GM19463 (cell line): ENCODE results near the gene WWP2.
"Not testable (repeated sequence)": the region's sequence is repeated elsewhere in the genome, so short reads cannot be mapped to it uniquely, and the experiment has no call there.

Source experiments
- ATAC-seq: cut with Tn5 transposase; IDR thresholded peaks from one replicate; pipeline ENCODE4 v1.9.1; 2021; ENCODE audit warnings: mild to moderate bottlenecking, moderate library complexity; ENCODE audit not compliant: unreplicated experiment

Gene WWP2

DNA sequence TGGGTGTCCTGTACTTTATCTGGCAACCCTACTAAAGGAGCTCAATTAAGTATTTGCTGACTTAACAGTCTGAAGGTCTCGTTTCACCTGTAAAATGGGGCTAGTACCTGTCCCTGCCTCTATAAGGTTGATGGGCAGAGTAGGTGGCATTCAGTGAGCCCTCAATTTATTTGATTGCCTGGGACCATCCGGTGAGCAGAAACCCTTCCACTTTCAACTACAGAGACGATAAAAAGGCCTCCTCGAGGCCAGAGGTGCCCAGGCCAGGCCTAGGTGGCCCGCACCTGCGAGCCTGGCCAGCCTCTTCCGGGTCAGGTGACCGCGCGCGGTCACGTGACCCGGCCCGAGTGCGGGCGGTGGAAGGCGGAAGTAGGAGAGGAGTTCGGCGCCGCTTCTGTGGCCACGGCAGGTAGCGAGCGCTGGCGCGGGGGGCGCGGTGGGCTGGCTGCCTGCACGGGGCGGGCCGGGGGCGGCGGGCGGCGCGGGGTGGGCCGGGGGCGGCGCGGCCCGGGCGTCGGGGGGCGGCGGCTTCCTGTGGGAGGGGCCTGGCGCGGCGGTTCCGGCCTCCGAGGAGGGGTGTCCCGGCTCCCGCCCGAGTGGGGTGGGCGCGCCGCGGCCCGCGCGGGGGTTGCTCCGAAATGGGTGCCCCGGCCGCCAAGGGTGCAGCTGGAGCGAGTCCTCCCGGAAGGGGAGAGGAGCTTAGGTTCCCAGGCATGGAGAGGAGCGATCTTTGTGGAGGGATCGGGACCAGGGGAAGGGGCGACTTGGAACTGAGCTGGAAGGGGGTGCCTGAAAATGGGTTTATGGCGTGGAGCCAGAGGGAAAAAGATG is at the start of gene WWP2:
Gene WWP2 (plus strand): TSS at position 350 of the 831 bp plus-strand sequence. CDS start 24,679 bp downstream, outside the sequence.
- ATAC-seq, result peak; percentile 84

DNA sequence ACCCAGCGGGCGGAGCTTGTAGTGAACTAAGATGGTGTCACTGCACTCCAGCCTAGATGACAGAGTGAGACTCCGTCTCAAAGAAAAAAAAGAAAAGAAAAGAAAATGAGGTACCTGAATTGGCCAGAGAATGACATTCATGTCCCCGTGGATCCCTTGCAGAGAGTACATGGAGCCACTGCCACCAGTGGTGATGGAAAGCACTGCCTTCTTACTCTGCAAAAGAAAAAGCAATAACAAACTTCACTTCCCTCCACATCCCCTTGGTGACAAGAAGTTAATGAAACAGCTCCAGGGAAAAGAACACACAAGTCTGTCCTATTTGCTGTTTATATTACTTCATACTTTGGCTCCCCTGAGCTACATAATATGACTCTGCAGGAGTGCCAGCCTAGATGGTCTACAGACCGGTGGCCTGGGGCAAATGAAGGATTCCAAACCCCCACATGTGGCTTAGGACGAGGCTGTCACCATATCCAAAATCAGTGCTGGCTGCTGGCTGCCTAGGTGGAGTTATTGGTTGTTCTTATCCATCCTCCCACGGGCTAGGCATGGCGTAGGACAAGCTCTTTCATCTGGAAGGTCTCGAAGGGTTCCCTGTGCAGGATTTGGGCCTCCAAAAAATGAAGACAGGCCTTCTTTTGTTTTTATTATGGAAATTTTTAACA is 49.1 kb upstream of the WWP2 start:
- no peak for ATAC-seq

DNA sequence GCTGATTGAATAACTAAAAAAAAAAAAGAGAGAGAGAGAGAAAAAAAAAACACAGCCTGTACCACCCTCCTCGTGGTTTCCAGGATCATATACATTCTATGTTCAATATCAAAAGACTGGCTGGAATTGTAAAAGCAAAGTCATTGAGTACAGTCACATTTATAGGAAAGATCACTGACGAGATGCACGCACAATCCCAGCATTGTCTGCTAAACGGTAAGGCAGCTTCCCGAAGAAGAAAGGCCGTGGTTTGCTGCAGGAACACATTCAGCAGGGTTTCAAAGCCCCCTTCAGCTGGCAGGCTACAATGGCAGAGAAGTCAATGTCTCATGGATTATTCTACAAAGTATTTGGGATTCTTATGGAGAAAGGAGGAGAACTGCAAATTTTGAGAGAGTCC is 45.1 kb upstream of the WWP2 start:
- no peak for ATAC-seq

DNA sequence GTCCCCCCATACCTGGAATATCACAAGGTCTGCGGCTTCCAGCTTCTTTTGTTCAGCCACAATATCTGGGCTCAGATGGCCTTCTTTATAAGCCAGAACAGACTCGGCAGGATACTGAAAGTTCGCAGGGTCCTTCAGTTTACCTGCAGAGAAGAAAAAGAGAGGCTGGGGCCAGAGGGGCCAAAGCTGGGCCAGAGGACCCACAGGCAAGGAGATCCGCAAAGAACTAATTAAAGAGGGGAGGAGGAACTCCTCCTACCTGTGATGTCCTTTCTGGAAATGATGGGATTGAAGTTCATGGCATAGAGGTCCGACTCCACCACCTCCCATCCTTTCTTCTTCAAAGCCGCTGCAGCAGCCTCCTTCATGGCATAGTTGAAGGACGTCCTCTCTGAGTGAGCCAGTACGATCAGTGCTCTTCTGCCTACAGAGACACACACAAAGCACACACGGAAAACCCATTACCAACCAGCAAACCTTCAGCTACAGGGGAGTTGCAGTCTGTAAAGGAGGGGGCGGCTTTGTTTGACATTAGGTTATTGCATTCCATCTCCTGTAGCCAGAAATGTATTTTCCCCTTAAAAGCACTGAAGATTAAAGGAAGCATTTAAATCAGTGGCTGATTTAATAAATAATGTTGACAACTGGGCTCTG is 43.9 kb upstream of the WWP2 start:
- no peak for ATAC-seq

DNA sequence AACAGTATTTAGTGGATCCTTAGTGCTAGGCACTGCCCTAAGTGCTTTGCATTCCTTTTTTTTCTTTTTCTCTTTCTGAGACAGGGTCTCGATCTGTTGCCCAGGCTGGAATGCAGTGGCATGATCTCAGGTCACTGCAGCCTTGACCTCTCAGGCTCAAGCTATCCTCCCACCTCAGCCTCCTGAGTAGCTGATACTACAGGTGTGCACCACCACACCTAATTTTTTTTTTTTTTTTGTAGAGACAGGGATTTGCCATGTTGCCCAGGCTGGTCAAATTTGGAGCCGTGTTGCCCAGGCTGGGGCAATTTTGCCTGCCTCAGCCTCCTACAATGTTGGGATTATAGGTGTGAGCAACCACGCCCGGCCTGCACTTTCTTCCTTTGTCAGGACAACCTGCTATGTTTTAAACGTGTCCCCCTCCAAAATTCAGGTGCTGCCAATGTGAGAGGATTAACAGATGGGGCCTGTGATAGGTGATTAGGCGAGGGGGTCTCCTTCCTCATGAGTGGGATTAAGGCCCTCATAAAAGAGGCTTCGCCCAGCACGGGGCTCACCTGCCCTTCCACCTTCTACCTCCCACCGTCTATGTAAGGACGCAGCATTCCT is 41.2 kb upstream of the WWP2 start:
- ATAC-seq, result no peak

DNA sequence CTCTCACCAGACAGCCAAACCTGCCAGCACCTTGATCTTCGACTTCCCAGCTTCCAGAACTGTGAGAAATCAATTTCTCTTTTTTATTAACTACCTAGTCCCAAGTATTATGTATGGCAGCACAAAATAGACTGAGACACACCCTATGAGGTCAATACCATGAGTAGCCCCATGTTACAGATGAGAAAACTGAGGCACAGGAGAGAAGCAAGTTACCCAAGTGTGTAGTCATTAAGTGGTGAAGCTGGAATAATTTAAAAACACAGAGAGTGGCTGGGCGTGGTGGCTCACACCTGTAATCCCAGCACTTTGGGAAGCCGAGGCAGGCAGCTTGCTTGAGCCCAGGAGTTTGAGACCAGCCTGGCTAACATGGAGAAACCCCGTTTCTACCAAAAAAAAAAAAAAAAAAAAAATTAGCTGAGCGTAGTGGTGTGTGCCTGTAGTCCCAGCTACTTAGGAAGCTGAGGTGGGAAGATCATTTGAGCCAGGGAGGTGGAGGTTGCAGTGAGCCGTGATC is 40.6 kb upstream of the WWP2 start:
- no peak for ATAC-seq

DNA sequence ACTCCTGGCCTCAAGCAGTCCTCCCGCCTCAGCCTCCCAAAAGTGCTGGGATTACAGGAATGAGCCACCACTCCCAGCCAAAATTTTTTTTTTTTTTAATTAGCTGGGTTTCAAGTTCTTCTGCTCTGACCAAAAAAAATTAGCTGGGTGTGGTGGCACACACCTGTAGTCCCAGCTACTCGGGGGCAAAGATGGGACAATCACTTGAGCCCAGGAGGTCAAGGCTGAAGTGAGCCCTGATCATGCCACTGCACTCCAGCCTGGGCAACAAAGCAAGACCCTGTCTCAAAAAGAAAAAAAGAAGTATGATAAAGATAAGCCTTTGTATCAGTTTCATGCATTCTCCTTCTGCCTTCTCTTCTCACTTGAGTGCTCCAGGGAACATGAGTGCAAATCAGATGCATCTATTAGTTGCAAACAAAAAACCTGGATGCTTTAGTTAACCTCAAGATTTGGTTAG is 37.7 kb upstream of the WWP2 start:
- ATAC-seq, result no peak

DNA sequence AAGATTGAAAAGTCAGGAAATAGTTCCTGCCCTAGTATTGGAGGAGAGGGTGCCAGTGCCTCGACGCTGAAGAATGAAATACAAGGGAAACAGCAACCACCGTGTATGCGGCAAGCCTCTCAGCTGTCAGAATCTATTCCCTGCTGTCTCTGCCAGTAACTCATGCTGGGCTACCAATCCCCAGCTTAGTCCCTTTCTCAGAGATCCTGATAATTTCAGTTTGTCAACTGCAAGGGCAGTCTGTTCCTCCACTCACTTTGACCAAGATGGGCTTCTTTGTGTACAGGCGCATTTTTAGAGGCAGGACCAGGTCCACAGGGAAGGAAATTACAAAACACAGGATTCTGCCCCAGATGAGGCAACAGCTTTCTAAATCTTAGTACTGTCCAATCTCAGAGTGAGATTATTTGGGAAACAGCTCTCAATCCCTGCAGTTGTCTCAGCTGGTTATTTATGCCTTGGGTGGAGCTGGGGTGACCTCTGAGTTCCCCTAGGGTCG is 37.1 kb upstream of the WWP2 start:
- no peak for ATAC-seq

DNA sequence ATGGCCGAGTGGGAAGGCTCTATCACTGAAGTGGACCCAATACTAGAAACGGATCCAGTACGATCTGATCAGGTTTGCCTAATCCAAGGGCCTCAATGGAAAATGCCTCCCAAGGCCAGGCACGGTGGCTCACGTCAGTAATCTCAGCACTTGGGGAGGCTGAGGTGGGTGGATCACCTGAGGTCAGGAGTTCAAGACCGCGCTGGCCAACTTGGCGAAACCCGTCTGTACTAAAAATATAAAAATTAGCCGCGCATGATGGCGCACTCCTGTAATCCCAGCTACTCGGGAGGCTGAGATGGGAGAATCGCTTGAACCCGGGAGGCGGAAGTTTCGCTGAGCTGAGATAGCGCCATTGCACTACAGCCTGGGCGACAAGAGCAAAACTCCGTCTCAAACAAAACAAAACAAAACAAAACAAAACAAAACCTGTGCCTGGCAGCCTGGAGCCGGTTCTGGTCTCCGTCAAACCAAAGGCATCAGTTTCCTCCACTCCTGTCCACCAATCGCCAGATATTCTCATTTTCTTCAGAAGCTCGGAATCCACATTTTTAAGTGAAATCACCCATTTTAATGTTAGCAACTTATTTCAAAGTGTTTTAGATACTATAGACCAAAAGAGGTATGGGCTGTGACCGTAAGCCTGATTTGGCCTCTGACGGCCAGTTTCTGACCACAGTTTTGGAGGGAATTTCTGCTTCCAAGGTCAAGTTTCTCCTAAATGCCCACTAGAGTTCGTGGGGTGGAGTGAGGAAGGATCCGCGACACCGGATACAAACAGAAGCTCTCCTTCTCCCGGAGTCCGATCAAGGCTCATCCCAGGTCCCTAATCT is 36.4 kb upstream of the WWP2 start:
- no peak for ATAC-seq

DNA sequence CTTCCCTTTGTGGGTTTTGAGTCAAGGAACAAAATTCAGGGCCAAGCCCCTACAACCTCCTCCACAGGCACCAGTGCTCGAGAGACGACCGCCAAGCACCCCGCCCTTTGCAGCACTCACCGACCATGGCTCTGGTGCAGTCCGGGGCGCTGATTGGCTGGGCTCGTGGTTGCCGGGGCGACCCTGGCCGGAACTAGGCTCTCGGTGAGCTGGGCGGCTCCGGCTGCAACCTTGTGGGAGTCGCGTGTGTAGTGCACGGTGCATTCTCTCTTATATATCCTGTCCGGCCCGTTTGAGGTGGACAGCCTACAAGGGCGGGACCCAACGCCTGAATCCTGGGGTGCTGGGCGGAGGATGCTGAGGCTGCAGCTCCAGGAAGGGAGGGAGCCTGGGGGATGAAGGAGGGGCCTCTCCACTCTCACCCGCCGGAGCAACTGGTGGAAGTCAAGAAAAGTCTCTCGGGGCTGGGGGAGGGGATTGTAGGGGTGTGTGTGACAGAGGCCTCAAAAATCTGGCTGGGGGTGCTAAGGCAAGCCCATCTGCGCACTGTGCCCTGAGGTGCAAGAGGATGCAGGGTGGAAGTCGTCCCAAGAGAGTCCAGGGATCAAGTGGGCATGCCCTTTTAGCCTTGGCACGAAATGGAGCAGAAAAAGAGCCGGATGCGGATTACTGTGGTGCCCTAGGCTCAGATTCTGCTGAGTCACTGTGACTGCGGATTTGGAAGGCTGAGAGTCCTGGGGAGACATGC is 35.6 kb upstream of the WWP2 start, which contains the start of gene NQO1:
Gene NQO1 (minus strand): TSS at position 248 of the 748 bp plus-strand sequence. CDS start 121 bp downstream, at position 127.
- ATAC-seq, result peak; percentile 99

DNA sequence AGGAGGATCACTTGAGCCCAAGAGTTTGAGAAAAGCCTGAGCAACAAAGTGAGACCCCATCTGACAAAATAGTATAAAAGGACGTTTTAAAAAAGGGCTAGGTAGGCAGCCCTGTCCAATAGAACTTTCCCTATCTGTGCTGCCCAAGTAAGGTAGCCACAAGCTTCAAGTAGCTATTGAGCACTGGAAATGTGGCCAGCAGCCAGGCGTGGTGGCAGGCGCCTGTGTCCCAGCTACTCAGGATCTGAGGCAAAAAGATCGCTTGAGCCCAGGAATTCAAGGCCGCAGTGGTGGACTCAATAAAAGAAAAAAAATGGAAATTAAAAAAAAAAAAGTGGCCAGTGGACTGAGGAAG is 34.2 kb upstream of the WWP2 start:
- ATAC-seq, result no peak

DNA sequence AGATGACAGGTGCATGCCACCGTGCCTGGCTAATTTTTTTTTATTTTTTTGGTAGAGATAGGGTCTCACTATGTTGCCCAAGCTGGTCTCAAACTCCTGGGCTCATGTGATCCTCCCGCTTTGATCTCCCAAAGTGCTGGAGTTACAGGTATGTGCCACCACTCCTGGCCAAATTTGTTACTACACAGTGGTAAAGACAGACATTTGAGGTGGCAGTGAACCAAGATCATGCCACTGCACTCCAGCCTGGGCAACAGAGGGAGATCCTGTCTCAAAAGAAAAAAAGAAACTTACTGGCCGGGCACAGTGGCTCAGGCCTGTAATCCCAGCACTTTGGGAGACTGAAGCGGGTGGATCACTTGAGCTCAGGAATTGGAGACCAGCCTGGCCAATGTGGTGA is 33.1 kb upstream of the WWP2 start:
- ATAC-seq, result not testable (repeated sequence)

DNA sequence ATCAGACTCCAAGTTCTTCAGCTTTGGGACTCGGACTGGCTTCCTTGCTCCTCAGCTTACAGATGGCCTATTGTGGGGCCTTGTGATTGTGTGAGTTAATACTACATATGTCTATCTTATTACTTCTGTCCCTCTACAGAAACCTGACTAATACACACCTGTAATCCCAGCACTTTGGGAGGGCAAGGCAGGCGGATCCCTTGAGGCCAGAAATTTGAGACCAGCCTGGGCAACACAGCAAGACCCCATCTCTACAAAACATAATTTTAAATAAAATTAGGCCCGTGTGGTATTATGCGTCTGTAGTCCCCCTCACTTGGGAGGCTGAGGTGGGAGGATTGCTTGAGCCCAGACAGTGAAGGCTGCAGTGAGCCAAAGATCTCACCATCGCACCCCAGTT is 30.9 kb upstream of the WWP2 start:
- ATAC-seq, result not testable (repeated sequence)

DNA sequence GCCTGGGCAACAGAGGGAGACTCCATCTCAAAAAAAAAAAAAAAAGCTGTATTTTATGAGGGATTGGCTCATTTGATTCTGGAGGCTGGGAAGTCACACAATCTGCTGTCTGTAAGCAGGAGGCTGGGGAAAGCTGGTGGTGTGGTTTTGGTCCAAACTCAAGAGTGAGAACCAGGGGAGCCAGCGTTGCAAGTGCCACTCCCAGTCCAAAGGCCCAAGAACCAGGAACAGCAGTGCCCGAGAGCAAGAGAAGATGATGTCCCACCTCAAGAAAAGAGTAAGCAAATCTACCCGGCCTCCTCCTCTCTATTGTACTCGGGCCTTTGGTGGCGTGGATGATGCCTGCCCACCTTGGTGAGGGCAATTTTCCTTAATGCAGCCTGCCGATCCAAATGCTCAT is 30.0 kb upstream of the WWP2 start:
- ATAC-seq, result no peak

DNA sequence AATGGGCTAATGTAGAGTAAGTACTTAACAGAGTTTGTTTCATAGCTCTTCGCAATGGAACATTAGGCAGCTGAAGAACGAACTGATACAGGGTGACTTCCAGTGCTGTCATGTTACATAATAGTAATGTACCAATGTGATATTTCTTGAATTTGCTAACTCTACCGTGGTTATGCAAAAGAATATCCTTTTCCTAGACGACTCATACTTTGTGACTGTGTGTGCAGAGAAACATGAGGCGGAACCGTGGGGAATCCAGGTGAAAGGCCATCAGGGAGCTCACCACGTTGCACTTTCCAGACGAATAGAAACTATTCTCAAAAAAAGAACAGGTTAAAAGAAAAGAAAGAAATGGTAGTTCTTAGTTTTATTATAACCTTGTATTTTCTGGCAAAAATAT is 20.6 kb upstream of the WWP2 start:
- ATAC-seq, result no peak

DNA sequence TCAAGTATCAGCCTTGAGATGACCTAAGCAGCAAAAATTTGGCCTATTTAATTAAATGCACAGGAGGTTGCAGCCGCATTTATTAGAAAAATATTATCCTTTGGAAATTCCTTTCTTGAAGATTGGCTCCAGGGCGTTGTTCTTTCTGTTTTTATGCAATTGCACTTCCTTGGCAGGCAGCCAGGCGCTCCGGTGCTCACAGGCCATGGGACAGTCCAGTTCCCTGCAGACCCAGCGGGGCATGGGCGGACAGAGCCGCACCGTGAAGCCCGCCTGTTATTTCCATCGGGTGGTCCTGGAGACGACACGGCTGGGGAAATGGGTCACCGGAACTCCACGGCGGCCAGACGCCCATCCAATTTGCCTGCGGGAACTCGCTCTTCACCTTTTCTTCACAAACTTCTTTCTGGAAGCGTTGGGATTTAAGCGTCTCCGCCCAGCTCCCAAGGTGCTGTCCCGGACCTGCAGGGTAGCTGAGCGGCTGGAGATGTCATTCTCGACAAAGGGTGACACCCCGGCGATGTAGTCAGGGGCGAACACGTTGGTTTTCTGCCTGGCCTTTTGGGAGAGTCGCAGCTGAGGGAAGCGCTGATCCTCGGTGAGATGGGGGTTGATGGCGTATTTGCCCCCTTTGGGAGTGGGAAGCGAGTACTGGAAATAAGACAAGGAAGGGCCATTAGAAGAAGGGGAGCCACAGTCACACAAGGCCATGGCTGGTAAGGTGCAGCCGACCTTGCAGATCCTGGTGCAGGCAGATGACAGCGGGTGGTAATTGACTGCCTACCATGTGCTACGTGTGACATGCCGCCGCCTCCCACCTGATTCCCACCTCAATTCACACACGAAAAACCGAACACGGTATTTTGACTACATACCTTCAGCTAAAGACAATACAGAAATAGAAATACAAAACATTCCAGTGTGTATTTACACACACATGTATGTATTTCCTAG is 19.9 kb upstream of the WWP2 start:
- ATAC-seq, result no peak

DNA sequence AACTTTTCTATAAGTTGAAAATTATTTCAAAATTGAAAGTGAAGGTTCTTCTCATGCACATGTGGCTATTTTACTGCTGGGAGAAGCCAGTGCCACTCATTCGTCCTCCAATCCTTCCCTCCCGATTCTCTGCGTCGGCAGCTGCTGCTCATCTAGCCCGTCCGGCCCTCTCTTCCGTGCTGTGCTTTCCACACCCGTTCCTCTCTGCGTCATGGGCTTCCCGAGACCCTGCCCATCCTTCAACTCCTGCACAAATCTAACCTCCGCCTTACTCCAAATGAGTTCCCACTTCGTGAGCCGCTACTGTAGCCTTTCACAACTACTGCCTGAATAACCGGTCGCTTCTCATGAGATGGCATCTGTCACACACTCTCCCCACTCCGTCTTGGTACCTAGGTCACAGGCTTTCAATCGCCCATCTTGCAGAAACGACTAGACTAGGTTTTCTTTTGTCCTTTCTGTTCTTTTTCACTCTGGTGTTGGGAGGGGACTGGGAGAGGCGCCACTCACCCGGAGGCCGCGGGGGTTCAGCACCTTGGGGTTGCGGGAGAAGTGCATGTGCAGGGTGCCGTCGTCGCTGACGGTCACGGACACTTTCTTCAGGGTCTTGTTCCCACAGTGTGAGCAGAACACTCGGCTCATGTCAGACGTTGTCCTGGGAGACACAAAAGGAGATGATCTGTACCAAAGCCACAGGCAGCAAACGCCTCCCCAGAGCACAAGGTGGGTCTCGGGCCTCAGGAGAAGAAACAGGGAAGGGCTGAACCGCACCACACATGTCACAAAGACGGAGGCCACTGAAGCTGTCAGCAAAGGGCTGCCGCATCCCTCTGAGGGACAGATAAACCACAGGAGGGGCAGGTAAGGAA is 17.5 kb upstream of the WWP2 start:
- ATAC-seq, result no peak
